SU-DHL-6 (cell line): ENCODE results near the gene MORC1.

Experiments
- H2AFZ ChIP-seq: fragments of 200-600 bp; sonication (generic); 2 replicates; pipeline ENCODE4 v1.6.1; 2014; ENCODE audit warnings: low read depth, mild to moderate bottlenecking, moderate library complexity, mixed read lengths, antibody characterized with exemption, low read length; ENCODE audit not compliant: severe bottlenecking
- H3F3A ChIP-seq: fragments of 200-600 bp; shearing (Covaris generic); 2 replicates; pipeline ENCODE4 v1.6.0; 2016; ENCODE audit warnings: antibody characterized with exemption, mild to moderate bottlenecking; ENCODE audit not compliant: insufficient read depth
- H3K27ac ChIP-seq: fragments of 200-600 bp; sonication (generic); 2 replicates; pipeline ENCODE4 v1.5.1; 2016; ENCODE audit warnings: low read depth, mild to moderate bottlenecking, low read length, moderate library complexity, mixed read lengths
- H3K27me3 ChIP-seq: fragments of 200-600 bp; sonication (generic), shearing (Covaris generic); 2 replicates; pipeline ENCODE4 v1.6.0; 2014; ENCODE audit warnings: mild to moderate bottlenecking, low read length
- H3K36me3 ChIP-seq: fragments of 200-600 bp; sonication (generic); 2 replicates; pipeline ENCODE4 v1.6.1; 2014; ENCODE audit warnings: mild to moderate bottlenecking, low read length, mixed read lengths
- H3K4me2 ChIP-seq: fragments of 300-600, 200-600 bp; shearing (Covaris generic), sonication (generic); 2 replicates; pipeline ENCODE4 v1.6.0; 2014; ENCODE audit warnings: low read length, low read depth, mild to moderate bottlenecking; ENCODE audit not compliant: poor library complexity, severe bottlenecking
- H3K4me3 ChIP-seq: fragments of 200-600 bp; sonication (generic); 2 replicates; pipeline ENCODE4 v1.5.1; 2014; ENCODE audit warnings: antibody characterized with exemption, low read length, mild to moderate bottlenecking, mixed read lengths; ENCODE audit not compliant: insufficient read depth, poor library complexity, severe bottlenecking
- H3K79me2 ChIP-seq: fragments of 200-600 bp; sonication (generic); 2 replicates; pipeline ENCODE4 v1.6.1; 2014; ENCODE audit warnings: mild to moderate bottlenecking, low read length, moderate library complexity; ENCODE audit not compliant: insufficient read depth
- H3K9ac ChIP-seq: fragments of 200-600 bp; sonication (generic); 2 replicates; pipeline ENCODE4 v1.7.0; 2014; ENCODE audit warnings: mild to moderate bottlenecking, low read length
- H3K9me2 ChIP-seq: fragments of 200-600 bp; sonication (generic); replicated peaks from 2 replicates; pipeline ENCODE4 v1.6.1; 2014; ENCODE audit warnings: low read length; ENCODE audit not compliant: insufficient read depth
- H3K9me3 ChIP-seq: fragments of 200-600 bp; sonication (generic); 2 replicates; pipeline ENCODE4 v1.6.1; 2014; ENCODE audit warnings: low read length, mixed read lengths; ENCODE audit not compliant: insufficient read depth
- H4K20me1 ChIP-seq: fragments of 200-600 bp; sonication (generic); 2 replicates; pipeline ENCODE4 v1.6.1; 2014; ENCODE audit warnings: low read depth, mild to moderate bottlenecking, antibody characterized with exemption, low read length, moderate library complexity, mixed read lengths
- CTCF ChIP-seq: fragments of 200-600 bp; sonication (generic); IDR thresholded peaks from one replicate; pipeline ENCODE4 v1.5.1; 2017; ENCODE audit warnings: antibody characterized with exemption, mild to moderate bottlenecking, low read length, moderate library complexity; ENCODE audit not compliant: insufficient read depth, poor library complexity, severe bottlenecking
- EZH2phosphoT487 ChIP-seq: fragments of 200-600 bp; sonication (generic), shearing (Covaris generic); conservative IDR thresholded peaks from 2 replicates; pipeline ENCODE4 v1.6.1; 2018; ENCODE audit warnings: mild to moderate bottlenecking, antibody characterized with exemption, low read length, moderate library complexity, mixed read lengths

The MORC1 gene

GRCh38 chr3:109057056-109057455 is 60.9 kb downstream of the MORC1 start:
- no peaks in the 10 kb centered on the region for H4K20me1 ChIP-seq
- H2AFZ ChIP-seq = no peak overlapping the region
- TF ChIP-seq EZH2phosphoT487 (no peak), CTCF (no peak)
- no peak overlapping the region for H3K4me3 ChIP-seq
- no peaks in the 10 kb centered on the region for H3K9me2 ChIP-seq
- H3K4me2 ChIP-seq = no peak overlapping the region
- no peaks in the 10 kb centered on the region for H3K9me3 ChIP-seq
- H3K9ac ChIP-seq = no peak overlapping the region
- H3K27me3 ChIP-seq = no peaks in the 10 kb centered on the region
- H3K79me2 ChIP-seq = no peaks in the 10 kb centered on the region
- H3K27ac ChIP-seq = no peak overlapping the region
- no peaks in the 10 kb centered on the region for H3F3A ChIP-seq
- no peaks in the 10 kb centered on the region for H3K36me3 ChIP-seq

- peak; percentile 61 for TF ChIP-seq CTCF
- no peak for TF ChIP-seq EZH2phosphoT487
Measured at GRCh38 chr3:109050591-109051167, 67.3 kb downstream of the MORC1 start.

GRCh38 chr3:109047366-109047765 is 70.6 kb downstream of the MORC1 start:
- Histone ChIP-seq H3K36me3 (no peaks in the 10 kb centered on the region), H3F3A (no peaks in the 10 kb centered on the region), H2AFZ (no peak overlapping the region), H3K27me3 (no peaks in the 10 kb centered on the region), H3K4me2 (no peak overlapping the region), H3K79me2 (no peaks in the 10 kb centered on the region), H3K27ac (no peak overlapping the region), H3K9ac (no peak overlapping the region), H3K9me2 (no peaks in the 10 kb centered on the region), H3K9me3 (no peaks in the 10 kb centered on the region), H4K20me1 (no peaks in the 10 kb centered on the region), H3K4me3 (no peak overlapping the region)
- TF ChIP-seq EZH2phosphoT487 = no peak
- TF ChIP-seq CTCF = no peak

More at GRCh38 chr3:109050591-109051167, 67.3 kb downstream of the MORC1 start:
- H2AFZ ChIP-seq = no peak overlapping the region
- no peaks in the 10 kb centered on the region for H4K20me1 ChIP-seq
- no peaks in the 10 kb centered on the region for H3K9me2 ChIP-seq
- H3K4me2 ChIP-seq = no peak overlapping the region
- H3K36me3 ChIP-seq = no peaks in the 10 kb centered on the region
- H3K27ac ChIP-seq = no peak overlapping the region
- H3F3A ChIP-seq = no peaks in the 10 kb centered on the region
- H3K27me3 ChIP-seq = no peaks in the 10 kb centered on the region
- no peaks in the 10 kb centered on the region for H3K79me2 ChIP-seq
- H3K9me3 ChIP-seq = no peaks in the 10 kb centered on the region
- H3K4me3 ChIP-seq = no peak overlapping the region
- no peak overlapping the region for H3K9ac ChIP-seq
